ENCODE measurements around the gene WEE1. TPM values are rescaled to one million over a fixed set of nuclear protein-coding genes. Genes with fewer than 3 reads are reported as not detected.
A peak's percentile ranks its signal among the peaks of the same experiment; 100 is the strongest.

Gene WEE1
- total RNA-seq, 1 experiment from 2014 or later: 34.5 TPM

DNA sequence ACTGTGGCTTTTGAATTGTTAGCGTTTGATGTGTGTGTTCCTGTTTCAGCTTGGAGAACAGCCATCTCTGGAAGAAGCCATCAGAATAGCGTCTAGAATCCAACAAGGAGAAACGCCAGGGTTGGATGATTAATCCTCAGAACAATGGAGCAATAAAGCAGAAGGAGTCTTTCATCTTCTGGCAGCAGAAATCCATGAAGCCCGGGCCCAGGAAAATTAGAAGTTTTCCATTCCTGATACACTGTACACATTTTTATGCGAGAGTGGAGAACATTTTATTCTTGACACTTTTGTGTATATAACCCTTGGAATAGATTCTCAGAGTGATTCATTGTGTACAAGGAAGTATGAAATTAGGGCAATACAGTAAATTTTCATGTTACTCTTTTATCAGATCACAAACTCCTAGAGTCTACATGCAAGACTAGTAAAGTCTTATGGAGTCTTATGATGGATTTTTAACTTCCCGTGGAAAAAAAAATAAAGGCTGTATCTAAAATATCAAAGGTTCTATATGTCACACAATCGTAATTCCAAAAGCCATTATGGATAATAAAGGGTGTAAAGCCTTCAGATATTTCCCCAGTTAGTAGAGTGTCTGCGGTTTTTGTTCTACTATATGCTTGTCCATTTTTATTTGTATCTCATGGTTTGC is 45.9 kb upstream of the WEE1 start:
- CTCF ChIA-PET: interaction anchor here (1.7 to 2.8 kb wide), 2 partner anchors 20 to 21 kb away, joined by 4 to 9 read pairs; no protein-coding TSS in a partner anchor
- Mint-ChIP-seq H3K27ac (ENCODE audit: low read depth, unreplicated experiment) (peak overlapping the region; percentile 63), H3K4me3 (ENCODE audit: unreplicated experiment) (no peak overlapping the region), H3K4me1 (ENCODE audit: insufficient read depth, unreplicated experiment) (peaks cover 10% of the 10 kb centered on the region), H3K27me3 (ENCODE audit: insufficient read depth, unreplicated experiment) (no peaks in the 10 kb centered on the region), H3K36me3 (ENCODE audit: insufficient read depth, unreplicated experiment) (peaks cover 26% of the 10 kb centered on the region), H3K9me3 (ENCODE audit: unreplicated experiment) (no peaks in the 10 kb centered on the region)
- BruUV-seq (replicated peaks): no TSS peak
- POLR2A ChIA-PET: interaction anchor here (0.9 to 2.0 kb wide), 5 partner anchors 11 to 50 kb away, joined by 3 to 8 read pairs (median 6); partner anchors contain the start of gene WEE1
- intact Hi-C loops (cut with micrococcal nuclease): no loop called here
- TF ChIP-seq, protein P1, sequence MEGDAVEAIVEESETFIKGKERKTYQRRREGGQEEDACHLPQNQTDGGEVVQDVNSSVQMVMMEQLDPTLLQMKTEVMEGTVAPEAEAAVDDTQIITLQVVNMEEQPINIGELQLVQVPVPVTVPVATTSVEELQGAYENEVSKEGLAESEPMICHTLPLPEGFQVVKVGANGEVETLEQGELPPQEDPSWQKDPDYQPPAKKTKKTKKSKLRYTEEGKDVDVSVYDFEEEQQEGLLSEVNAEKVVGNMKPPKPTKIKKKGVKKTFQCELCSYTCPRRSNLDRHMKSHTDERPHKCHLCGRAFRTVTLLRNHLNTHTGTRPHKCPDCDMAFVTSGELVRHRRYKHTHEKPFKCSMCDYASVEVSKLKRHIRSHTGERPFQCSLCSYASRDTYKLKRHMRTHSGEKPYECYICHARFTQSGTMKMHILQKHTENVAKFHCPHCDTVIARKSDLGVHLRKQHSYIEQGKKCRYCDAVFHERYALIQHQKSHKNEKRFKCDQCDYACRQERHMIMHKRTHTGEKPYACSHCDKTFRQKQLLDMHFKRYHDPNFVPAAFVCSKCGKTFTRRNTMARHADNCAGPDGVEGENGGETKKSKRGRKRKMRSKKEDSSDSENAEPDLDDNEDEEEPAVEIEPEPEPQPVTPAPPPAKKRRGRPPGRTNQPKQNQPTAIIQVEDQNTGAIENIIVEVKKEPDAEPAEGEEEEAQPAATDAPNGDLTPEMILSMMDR (IDR thresholded peaks at IDR 0.05; ENCODE audit: unreplicated experiment): no peak
- DNase-seq (ENCODE audit: unreplicated experiment): peak; percentile 68

DNA sequence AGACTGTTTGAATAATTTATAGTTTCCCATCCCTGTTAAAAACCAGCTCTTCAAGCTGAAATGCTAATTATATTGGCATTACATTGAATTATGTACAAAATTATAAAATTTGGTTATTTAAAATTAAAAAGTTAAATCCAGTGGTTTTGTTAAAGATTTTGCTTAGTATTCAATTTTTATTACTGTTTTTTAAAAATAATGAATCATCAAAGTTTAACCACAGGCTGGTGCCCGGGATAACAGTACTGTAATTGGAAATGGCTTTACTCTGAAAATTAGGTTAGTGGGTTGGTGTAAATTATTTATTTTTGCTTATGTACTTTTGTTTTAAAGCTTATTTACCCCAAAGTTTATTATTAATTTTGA is 45.4 kb upstream of the WEE1 start:
- ChIA-PET CTCF (interaction anchor here (1.1 to 1.7 kb wide), 2 partner anchors 22 to 90 kb away, joined by 4 read pairs; no protein-coding TSS in a partner anchor), POLR2A (interaction anchor here (0.9 to 2.0 kb wide), 4 partner anchors 11 to 49 kb away, joined by 3 to 8 read pairs (median 6); partner anchors contain the start of gene WEE1)
- H3K9me3 Mint-ChIP-seq (ENCODE audit: unreplicated experiment): no peaks in the 10 kb centered on the region
- peaks cover 10% of the 10 kb centered on the region for H3K4me1 Mint-ChIP-seq (ENCODE audit: insufficient read depth, unreplicated experiment)
- H3K27ac Mint-ChIP-seq (ENCODE audit: low read depth, unreplicated experiment): no peak overlapping the region
- no peak for DNase-seq (ENCODE audit: unreplicated experiment)
- H3K4me3 Mint-ChIP-seq (ENCODE audit: unreplicated experiment): no peak overlapping the region
- no peaks in the 10 kb centered on the region for H3K27me3 Mint-ChIP-seq (ENCODE audit: insufficient read depth, unreplicated experiment)
- intact Hi-C loops (cut with micrococcal nuclease): no loop called here
- BruUV-seq (replicated peaks): TSS peak; percentile 35
- H3K36me3 Mint-ChIP-seq (ENCODE audit: insufficient read depth, unreplicated experiment): peaks cover 26% of the 10 kb centered on the region
- TF ChIP-seq, protein P1 (IDR thresholded peaks at IDR 0.05; ENCODE audit: unreplicated experiment): no peak

DNA sequence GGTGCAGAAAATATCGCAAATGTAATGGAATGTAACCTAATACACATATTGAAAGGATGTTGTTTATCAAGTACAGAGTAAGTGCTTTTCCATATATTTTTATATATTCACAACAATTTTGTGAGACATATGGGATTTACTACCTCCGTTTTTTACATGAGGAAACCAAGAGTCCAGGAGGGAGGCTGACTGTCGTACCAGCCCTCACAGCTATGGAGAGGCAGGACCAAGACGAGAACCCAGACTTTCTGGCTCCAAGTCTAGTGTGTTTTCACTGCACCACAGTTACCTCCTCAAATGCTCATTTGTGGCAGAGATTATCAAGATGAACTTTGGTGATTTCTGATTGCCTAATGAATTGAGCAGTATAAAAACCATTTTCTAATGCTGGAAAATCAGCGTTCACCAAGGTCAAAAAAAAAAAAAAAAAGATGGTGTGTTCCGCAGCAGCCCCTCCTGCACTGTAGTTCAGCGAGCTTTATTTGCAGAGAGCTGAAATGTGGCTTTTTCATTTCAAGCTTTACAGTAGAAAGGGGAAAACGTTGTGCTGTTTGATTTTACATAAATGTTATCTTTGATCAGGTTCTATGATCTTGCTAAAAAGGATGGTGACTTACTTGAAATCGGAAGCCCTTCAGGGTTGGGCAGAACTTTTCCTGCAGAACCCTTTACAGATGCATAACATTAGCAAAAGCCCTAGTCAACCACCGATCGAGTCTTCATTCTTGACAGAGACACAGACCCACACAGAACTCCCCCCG is 44.7 kb upstream of the WEE1 start:
- Mint-ChIP-seq H3K4me1 (ENCODE audit: insufficient read depth, unreplicated experiment) (peaks cover 10% of the 10 kb centered on the region), H3K36me3 (ENCODE audit: insufficient read depth, unreplicated experiment) (peaks cover 26% of the 10 kb centered on the region), H3K27me3 (ENCODE audit: insufficient read depth, unreplicated experiment) (no peaks in the 10 kb centered on the region), H3K9me3 (ENCODE audit: unreplicated experiment) (no peaks in the 10 kb centered on the region), H3K27ac (ENCODE audit: low read depth, unreplicated experiment) (no peak overlapping the region), H3K4me3 (ENCODE audit: unreplicated experiment) (no peak overlapping the region)
- POLR2A ChIA-PET: interaction anchor here (0.8 to 2.0 kb wide), 6 partner anchors 10 to 68 kb away, joined by 3 to 8 read pairs (median 4); partner anchors contain the start of genes WEE1 and ZNF143
- BruUV-seq (replicated peaks): no TSS peak
- intact Hi-C loops (cut with micrococcal nuclease): no loop called here
- TF ChIP-seq, protein P1 (IDR thresholded peaks at IDR 0.05; ENCODE audit: unreplicated experiment): no peak
- no peak for DNase-seq (ENCODE audit: unreplicated experiment)
- CTCF ChIA-PET: interaction anchor here (0.5 to 1.7 kb wide), 4 partner anchors 22 to 398 kb away, joined by 3 to 4 read pairs (median 4); no protein-coding TSS in a partner anchor

DNA sequence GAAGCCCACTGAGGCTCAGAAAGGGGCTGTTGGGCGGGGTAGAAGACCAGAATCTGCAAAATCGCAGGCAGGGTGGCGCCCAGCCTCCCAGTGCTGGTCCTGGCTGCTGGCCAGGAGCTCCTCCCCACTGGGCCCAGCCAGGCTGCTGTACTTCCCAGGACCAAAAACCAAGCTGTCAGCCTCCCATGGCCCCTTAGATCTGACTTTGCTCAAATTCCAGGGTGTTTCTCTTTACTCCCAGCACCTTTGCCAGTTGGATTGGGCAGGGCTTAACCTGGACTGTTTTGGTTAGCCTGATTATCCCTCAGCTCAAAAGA is 44.2 kb upstream of the WEE1 start:
- TF ChIP-seq, protein P1 (IDR thresholded peaks at IDR 0.05; ENCODE audit: unreplicated experiment): no peak
- intact Hi-C loops (cut with micrococcal nuclease): no loop called here
- DNase-seq (ENCODE audit: unreplicated experiment): no peak
- Mint-ChIP-seq H3K4me3 (ENCODE audit: unreplicated experiment) (no peak overlapping the region), H3K4me1 (ENCODE audit: insufficient read depth, unreplicated experiment) (peaks cover 10% of the 10 kb centered on the region), H3K36me3 (ENCODE audit: insufficient read depth, unreplicated experiment) (peaks cover 21% of the 10 kb centered on the region), H3K27ac (ENCODE audit: low read depth, unreplicated experiment) (no peak overlapping the region), H3K27me3 (ENCODE audit: insufficient read depth, unreplicated experiment) (no peaks in the 10 kb centered on the region), H3K9me3 (ENCODE audit: unreplicated experiment) (no peaks in the 10 kb centered on the region)
- no TSS peak for BruUV-seq (replicated peaks)
- POLR2A ChIA-PET: interaction anchor here (0.6 to 2.0 kb wide), 5 partner anchors 10 to 691 kb away, joined by 3 to 8 read pairs (median 3); partner anchors contain the start of gene ZNF143
- CTCF ChIA-PET: interaction anchor here (0.5 to 1.7 kb wide), 5 partner anchors 22 to 399 kb away, joined by 3 to 4 read pairs (median 3); no protein-coding TSS in a partner anchor
